HepG2 (cell line): Measurements from ENCODE around the gene RPP25L. TPM values are rescaled to one million over a fixed set of nuclear protein-coding genes. Genes with fewer than 3 reads are reported as not detected.

Experiments used
- CAMTA2 ChIP-seq: sonication (generic); formaldehyde crosslinking; IDR thresholded peaks from 2 replicates; pipeline ENCODE4 v1.4.0; 2020; ENCODE audit warnings: mild to moderate bottlenecking, missing genetic modification reagents, borderline replicate concordance
- EHMT2 ChIP-seq: fragments of 200-600 bp; sonication (generic); IDR thresholded peaks from 2 replicates; pipeline ENCODE4 v1.7.0; 2017; ENCODE audit warnings: antibody characterized with exemption, low read depth, low read length, borderline replicate concordance
- FOXJ3 ChIP-seq: sonication (generic); formaldehyde crosslinking; IDR thresholded peaks from 2 replicates; pipeline ENCODE4 v1.4.0; 2020; ENCODE audit warnings: missing genetic modification reagents, mild to moderate bottlenecking, borderline replicate concordance
- GATAD2A ChIP-seq: IDR thresholded peaks from 2 replicates; pipeline ENCODE4 v1.6.1; 2016
- MXD3 ChIP-seq: IDR thresholded peaks from 2 replicates; pipeline ENCODE4 v1.6.1; 2016; ENCODE audit warnings: mild to moderate bottlenecking, missing biosample characterization, missing genetic modification reagents
- MYNN ChIP-seq: sonication (generic); formaldehyde crosslinking; IDR thresholded peaks from 2 replicates; pipeline ENCODE4 v1.4.0; 2020; ENCODE audit warnings: mild to moderate bottlenecking, low read depth, missing genetic modification reagents
- PAWR ChIP-seq: sonication (generic); formaldehyde crosslinking; IDR thresholded peaks from 2 replicates; pipeline ENCODE4 v1.4.0; 2020; ENCODE audit warnings: missing genetic modification reagents, mild to moderate bottlenecking, borderline replicate concordance
- SMAD3 ChIP-seq: sonication (generic); formaldehyde crosslinking; IDR thresholded peaks from 2 replicates; pipeline ENCODE4 v1.4.0; 2020; ENCODE audit warnings: missing genetic modification reagents
- SOX13 ChIP-seq, 3 experiments: fragments of 450-650 bp in 1 of 3; sonication (generic) in 1 of 3; formaldehyde crosslinking in 1 of 3; IDR thresholded peaks in 2 of 3; conservative IDR thresholded peaks in 1 of 3; 2 replicates each; pipeline versions ENCODE4 v1.5.0 to v1.6.1; 2016 to 2020; ENCODE audit warnings: antibody characterized with exemption in 1 of 3, mild to moderate bottlenecking in 1 of 3, missing compliant biosample characterization in 1 of 3, missing genetic modification reagents in 1 of 3, moderate library complexity in 1 of 3
- TBX3 ChIP-seq: fragments of 450-650 bp; IDR thresholded peaks from 2 replicates; pipeline ENCODE4 v1.6.1; 2017; ENCODE audit warnings: antibody characterized with exemption, mild to moderate bottlenecking, inconsistent platforms, borderline replicate concordance
- ZNF407 ChIP-seq: sonication (generic); formaldehyde crosslinking; IDR thresholded peaks from one replicate; pipeline ENCODE4 v1.5.1; 2020; ENCODE audit warnings: mild to moderate bottlenecking, missing genetic modification reagents; ENCODE audit errors: not compliant biosample characterization
- ZNF503 ChIP-seq: sonication (generic); formaldehyde crosslinking; IDR thresholded peaks from 2 replicates; pipeline ENCODE4 v1.4.0; 2020; ENCODE audit warnings: missing genetic modification reagents
- ZNF790 ChIP-seq: sonication (generic); formaldehyde crosslinking; IDR thresholded peaks from 2 replicates; pipeline ENCODE4 v1.8.0; 2022; ENCODE audit warnings: missing genetic modification reagents, mild to moderate bottlenecking, borderline replicate concordance
- ZSCAN30 ChIP-seq: sonication (generic); formaldehyde crosslinking; IDR thresholded peaks from 2 replicates; pipeline ENCODE4 v1.5.0; 2020; ENCODE audit warnings: mild to moderate bottlenecking, missing genetic modification reagents
- ZSCAN5A ChIP-seq: sonication (generic); formaldehyde crosslinking; IDR thresholded peaks from 2 replicates; pipeline ENCODE4 v1.8.0; 2022; ENCODE audit warnings: mild to moderate bottlenecking, missing genetic modification reagents, borderline replicate concordance
- polyA plus RNA-seq, 8 experiments: library from polyadenylated mRNA; depleted of rRNA in 3 of 8; stranded (reverse) in 7 of 8; unstranded in 1 of 8; fragments of >200 nt; fragmentation: Illumina TruSeq in 4 of 8; extraction: Trizol in 4 of 8; gene quantifications; 2 replicates each; pipeline versions ENCODE4 v1.2.1 to v1.2.3, GENCODE V29; 2011 to 2016; ENCODE audit warnings: low read depth in 4 of 8, missing spikeins in 1 of 8, mixed read lengths in 1 of 8; ENCODE audit not compliant: insufficient read depth in 1 of 8
- total RNA-seq, 5 experiments: library from RNA; depleted of rRNA; stranded (reverse); fragments of >200 nt; fragmentation: Illumina TruSeq; extraction: Trizol; gene quantifications; 2 replicates each; pipeline ENCODE4 v1.2.3, GENCODE V29; 2016; ENCODE audit warnings: low read depth in 1 of 5

The RPP25L gene
- total and polyA plus RNA-seq, 2 of the 13 experiments (the other 11 are each of a cell fraction or from before 2014, with no cell fraction given): 24.5 to 27.3 TPM

GRCh38 chr9:34620061-34620994, 8.4 kb upstream of the RPP25L start, which contains the start of gene DCTN3 (continued):
- TF ChIP-seq ZNF503 (CRISPR knock-in tag) (no peak), ZSCAN5A (CRISPR knock-in tag) (no peak), SOX13 (IDR thresholded peaks at IDR 0.05) (no peak), SOX13 (CRISPR knock-in tag; conservative IDR thresholded peaks at IDR 0.05 in 1 of 2, IDR thresholded peaks at IDR 0.05 in 1 of 2) (0 out of 4 replicates have a peak, but pooled peaks of 1 of the 2 experiments have one; percentile 16), GATAD2A (CRISPR knock-in tag) (0 out of 2 replicates have a peak, but pooled peaks have one; percentile 26), CAMTA2 (0 out of 2 replicates have a peak, but pooled peaks have one; percentile 61), MYNN (CRISPR knock-in tag) (no peak), EHMT2 (no peak), FOXJ3 (CRISPR knock-in tag) (no peak), ZNF407 (CRISPR knock-in tag) (no peak), ZNF790 (CRISPR knock-in tag) (no peak), MXD3 (CRISPR knock-in tag) (no peak), SMAD3 (CRISPR knock-in tag) (peak; percentile 53; the same call in 1 of the 2 replicates), ZSCAN30 (CRISPR knock-in tag) (no peak), PAWR (CRISPR knock-in tag) (no peak), TBX3 (no peak)
